GM23338 (cell line): Measurements from ENCODE around the gene CD244. TPM values are rescaled to one million over a fixed set of nuclear protein-coding genes. Genes with fewer than 3 reads are reported as not detected.
"Not testable (repeated sequence)": the region's sequence is repeated elsewhere in the genome, so short reads cannot be mapped to it uniquely, and the experiment has no call there.

Experiments
- ATAC-seq: fragments of 200-7000 bp; cut with Tn5 transposase; 3 replicates; pipeline ENCODE4 v1.9.1; 2020
- DNase-seq: peaks from one replicate; pipeline ENCODE4 v3.0.0-alpha.2; 2015; ENCODE audit warnings: low spot score
- H2AFZ ChIP-seq: fragments of 200-600 bp; sonication (generic); 2 replicates; pipeline ENCODE4 v1.8.0; 2016; ENCODE audit warnings: antibody characterized with exemption, mild to moderate bottlenecking, moderate library complexity
- H3F3A ChIP-seq: fragments of 200-600 bp; sonication (generic); replicated peaks from 2 replicates; pipeline ENCODE4 v1.8.0; 2017; ENCODE audit warnings: antibody characterized with exemption, mixed run types, low read depth
- H3K27ac ChIP-seq: fragments of 200-600 bp; sonication (generic); 2 replicates; pipeline ENCODE4 v1.6.1; 2016; ENCODE audit warnings: low read depth
- H3K27me3 ChIP-seq: fragments of 200-600 bp; sonication (generic); 2 replicates; pipeline ENCODE4 v1.8.0; 2016; ENCODE audit warnings: mild to moderate bottlenecking, mixed run types, moderate library complexity; ENCODE audit not compliant: insufficient read depth
- H3K36me3 ChIP-seq: fragments of 200-600 bp; sonication (generic); 2 replicates; pipeline ENCODE4 v1.8.0; 2016; ENCODE audit warnings: mild to moderate bottlenecking; ENCODE audit not compliant: insufficient read depth
- H3K4me1 ChIP-seq: fragments of 200-600 bp; sonication (generic); 2 replicates; pipeline ENCODE4 v1.8.0; 2016; ENCODE audit warnings: mild to moderate bottlenecking, moderate library complexity; ENCODE audit not compliant: insufficient read depth
- H3K4me2 ChIP-seq: fragments of 200-600 bp; sonication (generic); 2 replicates; pipeline ENCODE4 v1.7.1; 2017; ENCODE audit warnings: mixed run types
- H3K4me3 ChIP-seq: fragments of 200-600 bp; sonication (generic); 2 replicates; pipeline ENCODE4 v1.6.1; 2016; ENCODE audit warnings: mixed run types
- H3K79me2 ChIP-seq: fragments of 200-600 bp; sonication (generic); replicated peaks from 2 replicates; pipeline ENCODE4 v1.8.0; 2017; ENCODE audit warnings: mild to moderate bottlenecking; ENCODE audit not compliant: insufficient read depth
- H3K9me2 ChIP-seq: fragments of 200-600 bp; sonication (generic); 2 replicates; pipeline ENCODE4 v1.8.0; 2017; ENCODE audit not compliant: insufficient read depth
- H4K20me1 ChIP-seq: fragments of 200-600 bp; sonication (generic); replicated peaks from 2 replicates; pipeline ENCODE4 v1.8.0; 2017; ENCODE audit warnings: mild to moderate bottlenecking; ENCODE audit not compliant: insufficient read depth
- H3K27ac Mint-ChIP-seq: 2 replicates; pipeline ENCODE4 v1.8.0; 2020; ENCODE audit warnings: inconsistent platforms, mild to moderate bottlenecking, moderate library complexity, mixed read lengths
- H3K27me3 Mint-ChIP-seq: 3 replicates; pipeline ENCODE4 v1.8.0; 2022; ENCODE audit warnings: low read depth, mild to moderate bottlenecking, moderate library complexity, mixed read lengths, inconsistent platforms; ENCODE audit not compliant: insufficient read depth, poor library complexity
- H3K36me3 Mint-ChIP-seq: 3 replicates; pipeline ENCODE4 v1.8.0; 2021; ENCODE audit warnings: low read depth, mild to moderate bottlenecking, inconsistent platforms, moderate library complexity, mixed read lengths
- H3K4me1 Mint-ChIP-seq: 3 replicates; pipeline ENCODE4 v1.8.0; 2020; ENCODE audit warnings: mild to moderate bottlenecking, inconsistent platforms, mixed read lengths
- H3K4me3 Mint-ChIP-seq: 3 replicates; pipeline ENCODE4 v1.8.0; 2021; ENCODE audit warnings: moderate library complexity, mild to moderate bottlenecking, inconsistent platforms, mixed read lengths
- H3K9me3 Mint-ChIP-seq: 3 replicates; pipeline ENCODE4 v1.8.0; 2020; ENCODE audit warnings: moderate library complexity, mild to moderate bottlenecking, inconsistent platforms, mixed read lengths
- EZH2 ChIP-seq: fragments of 200-600 bp; sonication (generic); IDR thresholded peaks from one replicate; pipeline ENCODE4 v1.8.0; 2017; ENCODE audit warnings: antibody characterized with exemption, mild to moderate bottlenecking, low read depth; ENCODE audit not compliant: unreplicated experiment
- NANOG ChIP-seq: IDR thresholded peaks from 2 replicates; pipeline ENCODE4 v1.6.1; 2016; ENCODE audit warnings: antibody characterized with exemption, borderline replicate concordance
- POLR2AphosphoS5 ChIP-seq: IDR thresholded peaks from 2 replicates; pipeline ENCODE4 v1.6.1; 2016; ENCODE audit warnings: antibody characterized with exemption, low read depth
- STAT1 ChIP-seq: IDR thresholded peaks from one replicate; pipeline ENCODE4 v1.6.1; 2016; ENCODE audit warnings: antibody characterized with exemption; ENCODE audit not compliant: unreplicated experiment
- ZNF114 ChIP-seq: fragments of 250-450 bp; sonication (Bioruptor Pico); IDR thresholded peaks from 2 replicates; pipeline ENCODE4 v1.5.0; 2020; ENCODE audit warnings: mild to moderate bottlenecking, moderate library complexity
- ZNF331 ChIP-seq: fragments of 250-450 bp; sonication (Bioruptor Pico); IDR thresholded peaks from 2 replicates; pipeline ENCODE4 v1.5.0; 2020; ENCODE audit warnings: low read depth, mild to moderate bottlenecking, moderate library complexity
- polyA plus RNA-seq: library from polyadenylated mRNA; unstranded; fragments of >200 nt; fragmentation: Nextera tagmentation; extraction: Ambion mirVana; gene quantifications from 2 replicates; pipeline ENCODE4 v1.2.1, GENCODE V29; 2016
- total RNA-seq: library from RNA; depleted of rRNA; stranded (reverse); fragments of >200 nt; shearing (Covaris generic); gene quantifications from 2 replicates; pipeline ENCODE4 v1.2.3, GENCODE V29; 2014
- TF ChIP-seq, protein P1 (sequence below), 2 experiments: fragments of 200-600 bp in 1 of 2; sonication (generic) in 1 of 2; conservative IDR thresholded peaks; 2 replicates each; pipeline versions ENCODE4 v1.5.1 to v1.6.1; 2016 to 2017; ENCODE audit warnings: antibody characterized with exemption in 2 of 2, low read depth in 2 of 2, mild to moderate bottlenecking in 2 of 2, moderate library complexity in 1 of 2
- TF ChIP-seq, protein P2 (sequence below): IDR thresholded peaks from 2 replicates; pipeline ENCODE4 v1.6.1; 2016; ENCODE audit warnings: antibody characterized with exemption
- TF ChIP-seq, protein P3 (sequence below): IDR thresholded peaks from one replicate; pipeline ENCODE4 v1.6.1; 2018; ENCODE audit warnings: antibody characterized with exemption; ENCODE audit not compliant: unreplicated experiment

Gene CD244
- total and polyA plus RNA-seq, 2 experiments from 2014 or later: not detected

DNA sequence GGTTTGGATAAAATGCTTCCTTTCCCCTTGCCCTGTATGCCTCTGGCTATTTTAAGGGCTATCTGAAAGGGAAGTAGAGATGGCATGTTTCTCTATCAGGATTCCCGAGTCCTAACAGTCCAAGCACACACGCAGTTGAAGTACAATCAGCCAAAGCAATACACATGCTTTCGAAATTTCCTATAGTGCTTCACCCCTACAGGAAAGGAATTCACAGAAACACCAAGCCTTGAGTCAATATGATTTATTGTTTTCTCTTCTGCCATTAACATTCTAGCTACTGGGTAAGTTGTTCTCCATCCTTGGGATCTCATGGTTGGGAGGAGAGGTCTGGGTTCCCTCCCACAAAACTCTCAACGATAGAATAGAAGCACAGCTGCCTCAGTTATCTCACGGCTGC, 13.6 kb upstream of the CD244 start:
- DNase-seq: no peak
- ATAC-seq: no peak
- Histone ChIP-seq H2AFZ (no peak overlapping the region), H3K4me1 (0 out of 2 replicates have a peak, but pooled peaks cover 4% of the 10 kb centered on the region), H3K27me3 (no peaks in the 10 kb centered on the region), H3K36me3 (no peaks in the 10 kb centered on the region), H3K4me2 (no peak overlapping the region), H4K20me1 (no peaks in the 10 kb centered on the region), H3F3A (no peaks in the 10 kb centered on the region), H3K4me3 (no peak overlapping the region), H3K79me2 (no peaks in the 10 kb centered on the region), H3K27ac (no peak overlapping the region), H3K9me2 (peaks cover 7% of the 10 kb centered on the region)
- no peak overlapping the region for H3K4me3 Mint-ChIP-seq
- TF ChIP-seq EZH2: no peak
- TF ChIP-seq, protein P1, sequence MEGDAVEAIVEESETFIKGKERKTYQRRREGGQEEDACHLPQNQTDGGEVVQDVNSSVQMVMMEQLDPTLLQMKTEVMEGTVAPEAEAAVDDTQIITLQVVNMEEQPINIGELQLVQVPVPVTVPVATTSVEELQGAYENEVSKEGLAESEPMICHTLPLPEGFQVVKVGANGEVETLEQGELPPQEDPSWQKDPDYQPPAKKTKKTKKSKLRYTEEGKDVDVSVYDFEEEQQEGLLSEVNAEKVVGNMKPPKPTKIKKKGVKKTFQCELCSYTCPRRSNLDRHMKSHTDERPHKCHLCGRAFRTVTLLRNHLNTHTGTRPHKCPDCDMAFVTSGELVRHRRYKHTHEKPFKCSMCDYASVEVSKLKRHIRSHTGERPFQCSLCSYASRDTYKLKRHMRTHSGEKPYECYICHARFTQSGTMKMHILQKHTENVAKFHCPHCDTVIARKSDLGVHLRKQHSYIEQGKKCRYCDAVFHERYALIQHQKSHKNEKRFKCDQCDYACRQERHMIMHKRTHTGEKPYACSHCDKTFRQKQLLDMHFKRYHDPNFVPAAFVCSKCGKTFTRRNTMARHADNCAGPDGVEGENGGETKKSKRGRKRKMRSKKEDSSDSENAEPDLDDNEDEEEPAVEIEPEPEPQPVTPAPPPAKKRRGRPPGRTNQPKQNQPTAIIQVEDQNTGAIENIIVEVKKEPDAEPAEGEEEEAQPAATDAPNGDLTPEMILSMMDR (conservative IDR thresholded peaks at IDR 0.05; ENCODE audit: low read depth in 2 of 2): no peak
- no peak for TF ChIP-seq NANOG
- no peak for TF ChIP-seq STAT1
- TF ChIP-seq POLR2AphosphoS5: no peak
- TF ChIP-seq ZNF331: no peak
- TF ChIP-seq, protein P2, sequence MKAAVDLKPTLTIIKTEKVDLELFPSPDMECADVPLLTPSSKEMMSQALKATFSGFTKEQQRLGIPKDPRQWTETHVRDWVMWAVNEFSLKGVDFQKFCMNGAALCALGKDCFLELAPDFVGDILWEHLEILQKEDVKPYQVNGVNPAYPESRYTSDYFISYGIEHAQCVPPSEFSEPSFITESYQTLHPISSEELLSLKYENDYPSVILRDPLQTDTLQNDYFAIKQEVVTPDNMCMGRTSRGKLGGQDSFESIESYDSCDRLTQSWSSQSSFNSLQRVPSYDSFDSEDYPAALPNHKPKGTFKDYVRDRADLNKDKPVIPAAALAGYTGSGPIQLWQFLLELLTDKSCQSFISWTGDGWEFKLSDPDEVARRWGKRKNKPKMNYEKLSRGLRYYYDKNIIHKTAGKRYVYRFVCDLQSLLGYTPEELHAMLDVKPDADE: no peak
- no peak for TF ChIP-seq ZNF114 (CRISPR knock-in tag)
- TF ChIP-seq, protein P3, sequence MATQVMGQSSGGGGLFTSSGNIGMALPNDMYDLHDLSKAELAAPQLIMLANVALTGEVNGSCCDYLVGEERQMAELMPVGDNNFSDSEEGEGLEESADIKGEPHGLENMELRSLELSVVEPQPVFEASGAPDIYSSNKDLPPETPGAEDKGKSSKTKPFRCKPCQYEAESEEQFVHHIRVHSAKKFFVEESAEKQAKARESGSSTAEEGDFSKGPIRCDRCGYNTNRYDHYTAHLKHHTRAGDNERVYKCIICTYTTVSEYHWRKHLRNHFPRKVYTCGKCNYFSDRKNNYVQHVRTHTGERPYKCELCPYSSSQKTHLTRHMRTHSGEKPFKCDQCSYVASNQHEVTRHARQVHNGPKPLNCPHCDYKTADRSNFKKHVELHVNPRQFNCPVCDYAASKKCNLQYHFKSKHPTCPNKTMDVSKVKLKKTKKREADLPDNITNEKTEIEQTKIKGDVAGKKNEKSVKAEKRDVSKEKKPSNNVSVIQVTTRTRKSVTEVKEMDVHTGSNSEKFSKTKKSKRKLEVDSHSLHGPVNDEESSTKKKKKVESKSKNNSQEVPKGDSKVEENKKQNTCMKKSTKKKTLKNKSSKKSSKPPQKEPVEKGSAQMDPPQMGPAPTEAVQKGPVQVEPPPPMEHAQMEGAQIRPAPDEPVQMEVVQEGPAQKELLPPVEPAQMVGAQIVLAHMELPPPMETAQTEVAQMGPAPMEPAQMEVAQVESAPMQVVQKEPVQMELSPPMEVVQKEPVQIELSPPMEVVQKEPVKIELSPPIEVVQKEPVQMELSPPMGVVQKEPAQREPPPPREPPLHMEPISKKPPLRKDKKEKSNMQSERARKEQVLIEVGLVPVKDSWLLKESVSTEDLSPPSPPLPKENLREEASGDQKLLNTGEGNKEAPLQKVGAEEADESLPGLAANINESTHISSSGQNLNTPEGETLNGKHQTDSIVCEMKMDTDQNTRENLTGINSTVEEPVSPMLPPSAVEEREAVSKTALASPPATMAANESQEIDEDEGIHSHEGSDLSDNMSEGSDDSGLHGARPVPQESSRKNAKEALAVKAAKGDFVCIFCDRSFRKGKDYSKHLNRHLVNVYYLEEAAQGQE: no peak
- no peaks in the 10 kb centered on the region for H3K36me3 Mint-ChIP-seq
- no peaks in the 10 kb centered on the region for H3K9me3 Mint-ChIP-seq
- no peak overlapping the region for H3K27ac Mint-ChIP-seq
- peaks cover 10% of the 10 kb centered on the region; the same call in 2 of the 3 replicates for H3K4me1 Mint-ChIP-seq
- peaks cover 1% of the 10 kb centered on the region for H3K27me3 Mint-ChIP-seq

DNA sequence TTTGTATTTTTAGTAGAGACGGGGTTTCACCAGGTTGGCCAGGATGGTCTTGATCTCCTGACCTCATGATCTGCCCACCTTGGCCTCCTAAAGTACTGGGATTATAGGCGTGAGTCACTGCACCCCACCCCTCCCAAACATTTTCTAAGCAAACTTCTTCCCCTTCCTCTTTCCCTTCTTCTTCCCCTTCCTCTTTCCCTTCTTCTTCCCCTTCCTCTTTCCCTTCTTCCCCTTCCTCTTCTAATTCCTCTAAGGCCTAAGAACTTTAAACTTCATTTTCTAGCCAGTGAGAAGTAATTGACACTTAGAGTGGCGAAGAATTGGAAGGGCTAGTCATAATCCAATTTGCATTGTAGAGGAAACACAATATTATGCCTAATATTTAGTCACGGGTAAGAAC, 12.9 kb upstream of the CD244 start:
- not testable (repeated sequence) for H2AFZ ChIP-seq, H3K9me3 Mint-ChIP-seq, H3K36me3 Mint-ChIP-seq, H3F3A ChIP-seq, H3K79me2 ChIP-seq, H3K4me3 ChIP-seq, DNase-seq, H3K4me2 ChIP-seq, H3K27ac Mint-ChIP-seq, H3K4me1 ChIP-seq, H3K4me3 Mint-ChIP-seq, ATAC-seq, H3K27me3 Mint-ChIP-seq, H3K36me3 ChIP-seq, H3K9me2 ChIP-seq, H4K20me1 ChIP-seq, H3K27me3 ChIP-seq, H3K27ac ChIP-seq
- H3K4me1 Mint-ChIP-seq: peaks cover 12% of the 10 kb centered on the region; the same call in 2 of the 3 replicates
